ENCODE data around the gene KRTAP24-1. TPM values are rescaled to one million over a fixed set of nuclear protein-coding genes. Genes with fewer than 3 reads are reported as not detected.

The KRTAP24-1 gene
- total and polyA plus RNA-seq, 9 of the 15 experiments (the other 6 are each of a cell fraction or from before 2014, with no cell fraction given), result not detected

DNA sequence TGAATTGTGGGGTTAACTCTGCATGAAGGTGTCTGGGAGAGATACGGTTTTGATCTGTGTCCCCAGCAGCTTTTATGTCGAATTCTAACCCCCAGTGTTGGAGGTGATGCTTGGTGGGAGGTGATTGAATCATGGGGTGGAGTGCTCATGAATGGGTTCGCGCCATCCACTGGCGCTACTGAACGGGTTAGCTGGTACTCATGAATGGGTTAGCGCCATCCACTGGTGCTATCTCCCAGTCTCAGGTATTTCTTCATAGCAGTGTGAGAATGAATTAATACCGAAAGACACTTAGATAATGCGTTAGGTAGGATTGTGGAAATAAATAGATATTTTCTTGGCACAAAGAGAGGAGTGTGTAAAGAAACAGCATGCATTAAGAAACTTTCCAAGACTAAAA is 33.9 kb downstream of the KRTAP24-1 start:
- ChIA-PET CTCF (ENCODE audit: low intra/inter-chr PET ratio) (no interaction called here), POLR2A (no interaction called here)
- WGBS (ENCODE audit: insufficient coverage, low coverage, missing lambda C conversion rate), result 1% methylated on average over 9 of the region's 9 CpGs
- intact Hi-C loops (cut with micrococcal nuclease), result no loop called here
- Histone ChIP-seq H3K4me2 (ENCODE audit: insufficient read depth, low read length) (no peak overlapping the region), H3K27me3 (ENCODE audit: control insufficient read depth in 2 of 2, insufficient read depth in 2 of 2, low read length in 2 of 2) (no peaks in the 10 kb centered on the region), H3K4me3 (no peak overlapping the region), H3K9me1 (ENCODE audit: control insufficient read depth, insufficient read depth, low read length) (no peaks in the 10 kb centered on the region), H2AFZ (ENCODE audit: low read depth, low read length) (no peak overlapping the region), H3K27ac (ENCODE audit: extremely low read depth, low read depth, low read length) (no peak overlapping the region), H3K4me1 (replicated peaks in 1 of 2; ENCODE audit: control insufficient read depth in 2 of 2, insufficient read depth in 2 of 2, low read length in 2 of 2) (no peaks in the 10 kb centered on the region), H3K79me2 (ENCODE audit: control insufficient read depth, insufficient read depth, low read length) (no peaks in the 10 kb centered on the region), H4K20me1 (replicated peaks; ENCODE audit: control insufficient read depth, insufficient read depth, low read length) (no peaks in the 10 kb centered on the region), H3K9ac (ENCODE audit: insufficient read depth in 1 of 2, low read depth in 2 of 2, low read length in 2 of 2) (no peak overlapping the region), H3K36me3 (ENCODE audit: control insufficient read depth, insufficient read depth, low read length) (no peaks in the 10 kb centered on the region), H3K9me3 (replicated peaks; ENCODE audit: control insufficient read depth, insufficient read depth, low read depth, low read length) (no peaks in the 10 kb centered on the region)
- DNase-seq (ENCODE audit: extremely low read depth in 1 of 4, low spot score in 3 of 4), result peak in 1 of 4 experiments; percentile 23
- ATAC-seq, result no peak
- TF ChIP-seq, protein P1, sequence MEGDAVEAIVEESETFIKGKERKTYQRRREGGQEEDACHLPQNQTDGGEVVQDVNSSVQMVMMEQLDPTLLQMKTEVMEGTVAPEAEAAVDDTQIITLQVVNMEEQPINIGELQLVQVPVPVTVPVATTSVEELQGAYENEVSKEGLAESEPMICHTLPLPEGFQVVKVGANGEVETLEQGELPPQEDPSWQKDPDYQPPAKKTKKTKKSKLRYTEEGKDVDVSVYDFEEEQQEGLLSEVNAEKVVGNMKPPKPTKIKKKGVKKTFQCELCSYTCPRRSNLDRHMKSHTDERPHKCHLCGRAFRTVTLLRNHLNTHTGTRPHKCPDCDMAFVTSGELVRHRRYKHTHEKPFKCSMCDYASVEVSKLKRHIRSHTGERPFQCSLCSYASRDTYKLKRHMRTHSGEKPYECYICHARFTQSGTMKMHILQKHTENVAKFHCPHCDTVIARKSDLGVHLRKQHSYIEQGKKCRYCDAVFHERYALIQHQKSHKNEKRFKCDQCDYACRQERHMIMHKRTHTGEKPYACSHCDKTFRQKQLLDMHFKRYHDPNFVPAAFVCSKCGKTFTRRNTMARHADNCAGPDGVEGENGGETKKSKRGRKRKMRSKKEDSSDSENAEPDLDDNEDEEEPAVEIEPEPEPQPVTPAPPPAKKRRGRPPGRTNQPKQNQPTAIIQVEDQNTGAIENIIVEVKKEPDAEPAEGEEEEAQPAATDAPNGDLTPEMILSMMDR (IDR thresholded peaks at IDR 0.05 in 2 of 3, conservative IDR thresholded peaks at IDR 0.05 in 1 of 3; ENCODE audit: insufficient read depth in 2 of 3, low read depth in 1 of 3, low read length in 3 of 3), result peak in 2 of 3 experiments; percentile 22 to 56; a peak in 2 of 6 replicates
- TF ChIP-seq RAD21 (CRISPR knock-in tag; conservative IDR thresholded peaks at IDR 0.05 in 1 of 2, IDR thresholded peaks at IDR 0.05 in 1 of 2), result 0 out of 4 replicates have a peak, but pooled peaks of 1 of the 2 experiments have one; percentile 17
- no peak for TF ChIP-seq CXXC5 (CRISPR knock-in tag; IDR thresholded peaks at IDR 0.05)
- in situ Hi-C loops (cut with MboI), result no loop called here
- no peak for FAIRE-seq
- no TSS peak for BruUV-seq (replicated peaks)

DNA sequence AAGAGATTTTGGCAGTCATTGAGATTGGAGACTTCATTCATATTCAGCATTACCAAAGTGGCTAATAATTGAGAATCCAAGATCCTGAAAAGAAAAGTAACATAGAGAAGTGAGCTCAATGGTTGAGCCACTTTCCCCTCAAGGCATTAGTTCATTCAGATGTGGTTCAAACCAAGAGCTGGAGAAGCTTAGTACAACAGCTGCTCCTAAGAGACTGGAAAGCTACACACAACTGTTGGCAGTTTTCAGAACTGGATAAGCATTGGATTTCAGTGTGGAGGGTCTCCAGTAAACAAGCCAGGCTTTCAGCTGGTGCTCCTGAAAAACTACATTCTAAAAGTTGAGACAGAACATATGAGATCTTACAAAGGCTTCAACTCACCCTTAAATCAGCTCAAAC is 37.7 kb downstream of the KRTAP24-1 start:
- H3K27ac ChIP-seq (ENCODE audit: extremely low read depth, low read depth, low read length), result no peak overlapping the region
- no peaks in the 10 kb centered on the region for H3K36me3 ChIP-seq (ENCODE audit: control insufficient read depth, insufficient read depth, low read length)
- no peak overlapping the region for H2AFZ ChIP-seq (ENCODE audit: low read depth, low read length)
- H3K79me2 ChIP-seq (ENCODE audit: control insufficient read depth, insufficient read depth, low read length), result no peaks in the 10 kb centered on the region
- H4K20me1 ChIP-seq (replicated peaks; ENCODE audit: control insufficient read depth, insufficient read depth, low read length), result no peaks in the 10 kb centered on the region
- FAIRE-seq (no peak), ATAC-seq (no peak), DNase-seq (ENCODE audit: extremely low read depth in 1 of 4, low spot score in 3 of 4) (no peak)
- ChIA-PET CTCF (ENCODE audit: low intra/inter-chr PET ratio) (no interaction called here), POLR2A (no interaction called here)
- intact Hi-C loops (cut with micrococcal nuclease), result no loop called here
- H3K9me1 ChIP-seq (ENCODE audit: control insufficient read depth, insufficient read depth, low read length), result no peaks in the 10 kb centered on the region
- TF ChIP-seq ZNF766 (CRISPR knock-in tag; conservative IDR thresholded peaks at IDR 0.05) (no peak), PRMT5 (CRISPR knock-in tag; IDR thresholded peaks at IDR 0.05) (no peak), ZNF77 (CRISPR knock-in tag; IDR thresholded peaks at IDR 0.05) (no peak), JUND (IDR thresholded peaks at IDR 0.05; ENCODE audit: borderline replicate concordance, low read depth, low read length) (no peak), JUND (tag; IDR thresholded peaks at IDR 0.05; ENCODE audit: borderline replicate concordance, low read depth, low read length) (no peak), ZNF695 (CRISPR knock-in tag; IDR thresholded peaks at IDR 0.05) (no peak), ZNF324 (CRISPR knock-in tag; IDR thresholded peaks at IDR 0.05) (no peak), KDM5B (IDR thresholded peaks at IDR 0.05; ENCODE audit: insufficient replicate concordance, low read depth, low read length) (no peak), TOE1 (IDR thresholded peaks at IDR 0.05; ENCODE audit: borderline replicate concordance) (no peak), TOE1 (CRISPR knock-in tag; IDR thresholded peaks at IDR 0.05; ENCODE audit: borderline replicate concordance, low read depth) (no peak), TCFL5 (CRISPR knock-in tag; conservative IDR thresholded peaks at IDR 0.05) (no peak)
- TF ChIP-seq, protein P2, sequence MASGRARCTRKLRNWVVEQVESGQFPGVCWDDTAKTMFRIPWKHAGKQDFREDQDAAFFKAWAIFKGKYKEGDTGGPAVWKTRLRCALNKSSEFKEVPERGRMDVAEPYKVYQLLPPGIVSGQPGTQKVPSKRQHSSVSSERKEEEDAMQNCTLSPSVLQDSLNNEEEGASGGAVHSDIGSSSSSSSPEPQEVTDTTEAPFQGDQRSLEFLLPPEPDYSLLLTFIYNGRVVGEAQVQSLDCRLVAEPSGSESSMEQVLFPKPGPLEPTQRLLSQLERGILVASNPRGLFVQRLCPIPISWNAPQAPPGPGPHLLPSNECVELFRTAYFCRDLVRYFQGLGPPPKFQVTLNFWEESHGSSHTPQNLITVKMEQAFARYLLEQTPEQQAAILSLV (tag; IDR thresholded peaks at IDR 0.05), result no peak
- no peak overlapping the region for H3K9ac ChIP-seq (ENCODE audit: insufficient read depth in 1 of 2, low read depth in 2 of 2, low read length in 2 of 2)
- H3K4me2 ChIP-seq (ENCODE audit: insufficient read depth, low read length), result no peak overlapping the region
- H3K9me3 ChIP-seq (replicated peaks; ENCODE audit: control insufficient read depth, insufficient read depth, low read depth, low read length), result no peaks in the 10 kb centered on the region
- no TSS peak for BruUV-seq (replicated peaks)
- H3K27me3 ChIP-seq (ENCODE audit: control insufficient read depth in 2 of 2, insufficient read depth in 2 of 2, low read length in 2 of 2), result no peaks in the 10 kb centered on the region
- no peak overlapping the region for H3K4me3 ChIP-seq
- in situ Hi-C loops (cut with MboI), result no loop called here
- no peaks in the 10 kb centered on the region for H3K4me1 ChIP-seq (replicated peaks in 1 of 2; ENCODE audit: control insufficient read depth in 2 of 2, insufficient read depth in 2 of 2, low read length in 2 of 2)

Data from K562 (cell line).